Measurements from ENCODE around the gene GIGYF2.

DNA sequence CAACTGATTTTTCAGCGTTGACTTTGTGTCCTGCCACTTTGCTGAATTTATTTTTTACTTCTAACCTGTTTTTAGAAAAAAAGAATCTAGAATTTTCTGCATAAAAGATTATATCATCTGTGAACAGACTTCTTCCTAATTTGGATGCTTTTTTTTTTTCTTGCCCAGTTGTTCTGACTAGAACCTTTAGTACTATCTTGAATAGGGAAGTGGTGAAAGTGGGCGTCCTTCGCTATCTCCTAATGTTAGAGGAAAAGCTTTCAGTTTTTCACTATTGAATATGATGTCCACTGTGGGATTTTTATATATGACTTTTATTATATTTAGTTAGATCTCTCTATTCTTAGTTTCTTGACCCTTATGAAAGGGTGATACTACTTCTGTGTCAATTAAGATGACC is 105.0 kb downstream of the GIGYF2 start:
- no peak for TF ChIP-seq CTCF (IDR thresholded peaks at IDR 0.05; ENCODE audit: low read length)
- no peak for TF ChIP-seq EZH2 (optimal IDR thresholded peaks at IDR 0.05; ENCODE audit: low read depth, low read length)
- no peak for TF ChIP-seq EZH2phosphoT487 (IDR thresholded peaks at IDR 0.05; ENCODE audit: low read length)
